DMS79 (cell line): ENCODE results near the gene IPCEF1.
"Not testable (repeated sequence)": the region's sequence is repeated elsewhere in the genome, so short reads cannot be mapped to it uniquely, and the experiment has no call there.

ENCODE experiments used
- DNase-seq: peaks from one replicate; lab custom pipeline; 2025; lab: John Stamatoyannopoulos, UW

The IPCEF1 gene

GRCh38 chr6:154371281-154371680, 14.7 kb upstream of the IPCEF1 start:
- DNase-seq, result no peak

- no peak for DNase-seq
Measured at GRCh38 chr6:154370545-154370944, 13.9 kb upstream of the IPCEF1 start.

- DNase-seq, result no peak
Measured at GRCh38 chr6:154367839-154368695, 11.5 kb upstream of the IPCEF1 start.

- DNase-seq, result no peak
Measured at GRCh38 chr6:154367336-154367735, 10.7 kb upstream of the IPCEF1 start.

GRCh38 chr6:154363821-154364220, 7.2 kb upstream of the IPCEF1 start:
- DNase-seq, result no peak

GRCh38 chr6:154361476-154361875, 4.9 kb upstream of the IPCEF1 start:
- no peak for DNase-seq

GRCh38 chr6:154360476-154360875, 3.9 kb upstream of the IPCEF1 start:
- DNase-seq, result no peak

GRCh38 chr6:154359679-154360078, 3.1 kb upstream of the IPCEF1 start:
- DNase-seq, result no peak

GRCh38 chr6:154359161-154359574, 2.6 kb upstream of the IPCEF1 start:
- DNase-seq, result no peak

- DNase-seq, result no peak
Measured at GRCh38 chr6:154358019-154358545, 1.5 kb upstream of the IPCEF1 start.

GRCh38 chr6:154356113-154356512, 490 bp downstream of the IPCEF1 start:
- DNase-seq, result no peak

- no peak for DNase-seq
Measured at GRCh38 chr6:154354265-154354777, 2.3 kb downstream of the IPCEF1 start.

GRCh38 chr6:154353626-154354025, 3.0 kb downstream of the IPCEF1 start:
- DNase-seq, result no peak

GRCh38 chr6:154352898-154353585, 3.6 kb downstream of the IPCEF1 start:
- no peak for DNase-seq

- no peak for DNase-seq
Measured at GRCh38 chr6:154350293-154350692, 6.3 kb downstream of the IPCEF1 start.

- no peak for DNase-seq
Measured at GRCh38 chr6:154347981-154348380, 8.6 kb downstream of the IPCEF1 start.

- no peak for DNase-seq
Measured at GRCh38 chr6:154345811-154346210, 10.8 kb downstream of the IPCEF1 start.

GRCh38 chr6:154343473-154344308, 12.9 kb downstream of the IPCEF1 start:
- DNase-seq, result no peak

GRCh38 chr6:154341871-154342270, 14.7 kb downstream of the IPCEF1 start:
- no peak for DNase-seq

- no peak for DNase-seq
Measured at GRCh38 chr6:154341336-154341735, 15.3 kb downstream of the IPCEF1 start.

GRCh38 chr6:154337406-154338005, 19.1 kb downstream of the IPCEF1 start:
- DNase-seq, result no peak

GRCh38 chr6:154334147-154334546, 22.5 kb downstream of the IPCEF1 start:
- not testable (repeated sequence) for DNase-seq
